Esophagus squamous epithelium (tissue), 5 donors: ENCODE measurements around the gene TSC22D3. TPM values are rescaled to one million over a fixed set of nuclear protein-coding genes. Genes with fewer than 3 reads are reported as not detected.
A peak's percentile ranks its signal among the peaks of the same experiment; 100 is the strongest.

ENCODE experiments used
- DNase-seq: peaks from one replicate; lab custom pipeline; 2025; lab: John Stamatoyannopoulos, UW
- H3K27ac ChIP-seq, 4 donors: fragments of 200-600 bp; sonication (generic); one replicate each; pipeline ENCODE4 v1.5.1; 2016 to 2019; ENCODE audit warnings: mild to moderate bottlenecking in 1 of 4
- H3K27me3 ChIP-seq, 4 donors: fragments of 200-600 bp; sonication (generic); 1 replicate in 3 of 4; 2 replicates in 1 of 4; pipeline versions ENCODE4 v1.5.1 to v1.6.0; 2017 to 2021; ENCODE audit warnings: antibody characterized with exemption in 1 of 4
- H3K36me3 ChIP-seq, 3 donors: fragments of 200-600 bp; sonication (generic); one replicate each; pipeline ENCODE4 v1.5.1; 2016 to 2019
- H3K4me1 ChIP-seq, 3 donors: fragments of 200-600 bp; sonication (generic); one replicate each; pipeline ENCODE4 v1.5.1; 2017 to 2019
- H3K4me3 ChIP-seq, 4 donors: fragments of 200-600 bp; sonication (generic); 1 replicate in 3 of 4; 2 replicates in 1 of 4; pipeline ENCODE4 v1.5.1; 2016 to 2019; ENCODE audit warnings: mild to moderate bottlenecking in 2 of 4, moderate library complexity in 1 of 4
- H3K9me3 ChIP-seq, 3 donors: fragments of 200-600 bp; sonication (generic); one replicate each; pipeline ENCODE4 v1.5.1; 2016 to 2019
- CTCF ChIP-seq, 6 experiments: fragments of 450-650 bp in 4 of 6; fragments of 200-600 bp in 2 of 6; sonication (generic) in 2 of 6; IDR thresholded peaks; one replicate each; pipeline ENCODE4 v1.5.1; 2016 to 2019; ENCODE audit warnings: antibody characterized with exemption in 6 of 6, mild to moderate bottlenecking in 4 of 6, moderate library complexity in 4 of 6
- POLR2A ChIP-seq, 4 donors: fragments of 450-650 bp; IDR thresholded peaks; one replicate each; pipeline ENCODE4 v1.6.1; 2017; ENCODE audit warnings: antibody characterized with exemption in 4 of 4, mild to moderate bottlenecking in 4 of 4, moderate library complexity in 3 of 4
- WGBS, 2 donors: methylation state at CpG; one replicate each; pipeline ENCODE4 v1.1.5; 2018; 5-methylcytosine and 5-hydroxymethylcytosine counted together
- intact Hi-C: fragments of 100-400 bp; cut with DNase I; formaldehyde crosslinking; loops from one replicate; pipeline ENCODE4 v1.15.0; 2022
- total RNA-seq, 4 donors: library from RNA; depleted of rRNA; stranded (reverse); fragments of >200 nt; gene quantifications; one replicate each; pipeline ENCODE4 v1.1.0, GENCODE V29; 2016
- donor health status: DM: yes; HTN: yes; CAD: no.

The TSC22D3 gene
- total RNA-seq, 4 donors from 2014 or later, result 50.2 to 558 (median 140) TPM

DNA sequence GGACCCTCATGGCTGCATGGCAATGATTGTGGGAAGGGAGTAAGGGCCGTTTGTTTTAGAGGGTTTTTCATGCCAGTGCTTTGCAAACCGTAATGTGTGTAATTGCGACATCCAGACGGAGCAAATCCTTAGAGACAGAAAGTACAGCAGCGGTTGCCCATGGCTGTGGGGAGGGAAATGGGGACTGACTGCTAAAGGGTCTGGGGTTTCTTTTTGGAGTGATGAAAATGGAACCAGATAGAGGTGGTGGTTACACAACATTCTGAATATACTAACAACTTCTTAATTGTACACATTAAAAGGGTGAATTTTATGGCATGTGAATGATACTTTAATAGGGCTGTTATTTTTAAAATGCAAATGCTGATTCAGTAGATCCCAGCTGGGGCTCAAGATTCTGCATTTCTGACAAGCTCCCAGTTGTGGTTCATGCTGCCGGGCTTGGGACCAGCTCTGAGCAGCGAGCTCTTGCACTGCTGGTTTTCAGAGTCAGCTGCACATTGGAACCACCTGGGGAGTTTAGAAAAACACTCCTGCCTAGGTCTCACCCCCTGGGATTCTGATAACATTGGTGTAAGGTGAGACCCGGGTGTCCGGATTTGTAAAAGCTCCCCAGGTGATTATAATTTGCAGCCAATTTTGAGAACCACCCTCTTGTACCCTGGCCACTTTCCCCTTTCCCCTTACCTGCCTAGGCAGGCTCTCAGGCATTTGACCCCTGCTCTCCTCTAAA lies 99.6 kb downstream of the TSC22D3 start:
- H3K4me3 ChIP-seq, result peak overlapping the region; percentile 41 to 70 (median 56)
- TF ChIP-seq CTCF (IDR thresholded peaks at IDR 0.05), result no peak
- TF ChIP-seq POLR2A (IDR thresholded peaks at IDR 0.05), result peak in 1 of 4 donors; percentile 34

DNA sequence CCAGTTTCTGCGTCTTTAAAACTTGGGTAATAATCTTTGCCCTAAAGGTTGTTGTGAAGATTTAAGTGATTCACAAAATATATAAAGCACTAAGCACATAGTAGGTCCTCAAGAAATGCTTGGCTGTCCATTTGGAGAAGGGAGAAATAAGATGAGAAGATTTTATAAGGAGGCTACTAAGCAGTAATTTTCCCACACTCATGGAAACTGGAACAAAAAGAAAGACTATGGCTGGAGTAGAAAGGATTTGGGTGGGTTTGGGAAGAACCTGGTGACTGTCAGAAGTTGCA lies 100.3 kb downstream of the TSC22D3 start:
- WGBS, 2 donors, result 62 to 69% methylated on average over 1 of the region's 1 CpG
- H3K4me3 ChIP-seq, result peak overlapping the region; percentile 41 to 70 (median 56)
- TF ChIP-seq POLR2A (IDR thresholded peaks at IDR 0.05) (no peak), CTCF (IDR thresholded peaks at IDR 0.05) (no peak)
- peaks cover 0 to 72% (median 28%) of the 10 kb centered on the region in 3 donors for H3K4me1 ChIP-seq
- no peaks in the 10 kb centered on the region for H3K9me3 ChIP-seq
- intact Hi-C loops, result loop anchor here (5.0 kb wide), 1 partner anchor 37 kb away; no protein-coding TSS in a partner anchor
- no peak for DNase-seq
- no peaks in the 10 kb centered on the region for H3K36me3 ChIP-seq
- H3K27me3 ChIP-seq, result no peaks in the 10 kb centered on the region
- peak overlapping the region; percentile 91 to 98 (median 92) for H3K27ac ChIP-seq

More for the DNA sequence above, 99.6 kb downstream of the TSC22D3 start:
- no peaks in the 10 kb centered on the region for H3K27me3 ChIP-seq
- H3K36me3 ChIP-seq, result no peaks in the 10 kb centered on the region
- H3K4me1 ChIP-seq, result peaks cover 0 to 76% (median 29%) of the 10 kb centered on the region in 3 donors
- H3K27ac ChIP-seq, result peak overlapping the region; percentile 91 to 98 (median 92)
- intact Hi-C loops, result loop anchor here (5.0 kb wide), 1 partner anchor 36 kb away; no protein-coding TSS in a partner anchor
- 0 to 35% methylated on average over 3 to 9 of the region's 9 CpGs for WGBS, 2 donors
- DNase-seq, result no peak
- no peaks in the 10 kb centered on the region for H3K9me3 ChIP-seq

DNA sequence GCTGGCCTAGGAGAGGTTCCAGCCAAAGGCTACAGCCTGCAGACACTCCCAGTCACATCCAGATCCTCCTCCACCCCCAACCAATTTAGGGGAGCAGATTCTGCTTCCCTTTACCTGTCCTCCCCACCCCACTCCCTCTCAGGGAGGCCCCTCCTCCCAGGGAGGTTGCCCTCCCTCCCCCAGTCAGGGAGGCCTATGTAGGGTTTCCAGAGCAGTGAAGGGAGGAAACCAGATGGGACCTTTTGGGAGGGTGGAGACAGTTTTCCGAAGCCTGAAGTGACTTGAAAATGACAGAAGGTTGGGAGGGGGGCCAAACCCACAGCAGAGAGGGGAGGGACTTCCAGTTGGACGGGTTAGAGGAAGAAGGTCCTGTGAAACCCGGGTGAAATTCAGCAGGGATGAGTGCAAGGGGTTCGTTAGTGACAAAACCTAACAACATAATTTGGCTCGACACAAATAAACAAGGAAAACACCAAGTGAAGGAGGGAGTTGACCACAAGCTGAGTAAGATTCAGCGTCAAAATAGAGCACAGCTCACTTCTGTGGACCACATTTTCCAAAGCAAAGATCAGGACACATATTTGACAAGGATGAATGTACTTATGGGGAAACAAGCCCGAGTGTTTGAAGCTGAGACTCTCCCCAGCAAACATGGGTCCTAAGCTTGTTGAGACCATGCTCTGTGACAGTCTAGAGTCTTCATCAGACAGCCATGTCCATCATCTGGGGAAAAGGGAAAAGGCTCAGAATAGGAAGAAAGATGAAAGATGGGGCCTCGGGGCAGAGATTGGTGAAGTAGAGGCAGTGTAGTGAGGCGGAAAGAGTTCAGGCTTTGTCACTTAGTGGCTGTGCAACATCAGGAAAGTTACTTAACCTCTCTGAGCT lies 100.9 kb downstream of the TSC22D3 start:
- WGBS, 2 donors, result 16 to 24% methylated on average over 7 to 9 of the region's 9 CpGs
- Histone ChIP-seq H3K9me3 (no peaks in the 10 kb centered on the region), H3K4me1 (peaks cover 0 to 71% (median 22%) of the 10 kb centered on the region in 3 donors), H3K27ac (peak overlapping the region; percentile 91 to 98 (median 92)), H3K4me3 (peak overlapping the region; percentile 41 to 70 (median 56)), H3K27me3 (no peaks in the 10 kb centered on the region), H3K36me3 (no peaks in the 10 kb centered on the region)
- peak in 1 of 4 donors; percentile 44 for TF ChIP-seq POLR2A (IDR thresholded peaks at IDR 0.05)
- no peak for TF ChIP-seq CTCF (IDR thresholded peaks at IDR 0.05)
- peak; percentile 20 for DNase-seq
- intact Hi-C loops, result loop anchor here (5.0 kb wide), 1 partner anchor 38 kb away; no protein-coding TSS in a partner anchor

DNA sequence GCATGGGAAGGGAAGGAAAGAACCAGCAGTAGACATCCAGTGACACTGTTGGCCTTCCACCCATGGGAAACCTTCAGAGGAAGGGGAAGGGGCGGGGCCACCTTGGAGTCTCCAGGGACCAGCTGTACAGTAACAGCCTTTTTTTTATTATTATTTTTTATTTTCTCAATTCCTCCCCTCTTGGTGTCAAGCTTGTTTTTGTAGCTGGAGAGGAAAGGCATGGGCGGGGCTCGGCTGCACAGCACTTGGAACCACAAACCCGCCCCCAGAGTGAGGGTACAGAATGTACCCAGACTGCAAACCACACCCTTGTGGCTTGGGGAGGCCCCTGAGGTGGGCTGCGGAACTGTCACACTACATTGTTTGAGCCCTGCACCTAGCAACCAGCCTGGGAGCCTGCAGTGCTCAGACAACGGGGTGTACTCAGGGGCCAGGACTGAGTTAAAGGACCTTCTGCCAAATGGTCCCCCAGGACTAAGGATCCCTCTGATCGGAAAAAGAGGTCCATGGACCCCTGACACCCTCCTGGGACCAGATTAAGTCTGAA lies 101.6 kb downstream of the TSC22D3 start:
- H3K36me3 ChIP-seq, result no peaks in the 10 kb centered on the region
- peak overlapping the region in 3 of 4 donors; percentile 55 to 70 (median 57) for H3K4me3 ChIP-seq
- H3K27me3 ChIP-seq, result no peaks in the 10 kb centered on the region
- peak overlapping the region; percentile 91 to 98 (median 92) for H3K27ac ChIP-seq
- 20 to 23% methylated on average over 4 to 6 of the region's 7 CpGs for WGBS, 2 donors
- DNase-seq, result peak; percentile 86
- peaks cover 0 to 64% (median 15%) of the 10 kb centered on the region in 3 donors for H3K4me1 ChIP-seq
- TF ChIP-seq POLR2A (IDR thresholded peaks at IDR 0.05) (peak in 2 of 4 donors; percentile 32 to 44), CTCF (IDR thresholded peaks at IDR 0.05) (peak in 2 of 6 experiments; percentile 29 to 35)
- intact Hi-C loops, result no loop called here
- H3K9me3 ChIP-seq, result no peaks in the 10 kb centered on the region
